T-helper 17 cell (primary cell): Measurements from ENCODE around the gene SMARCD3. TPM values are rescaled to one million over a fixed set of nuclear protein-coding genes. Genes with fewer than 3 reads are reported as not detected.

Experiments used
- ATAC-seq: fragments of 150-1000 bp; cut with Tn5 transposase; 2 replicates; pipeline ENCODE4 v1.10.0; 2021; ENCODE audit warnings: mild to moderate bottlenecking, moderate library complexity
- DNase-seq, 3 donors: peaks; one replicate each; pipeline versions ENCODE4 v3.0.0 to v3.0.0-alpha.2; 2020 to 2021
- H3K9me3 ChIP-seq: one replicate; pipeline ENCODE4 v1.7.0; 2013; ENCODE audit warnings: low read length, mild to moderate bottlenecking; ENCODE audit not compliant: control insufficient read depth, poor library complexity, severe bottlenecking
- H3K27ac Mint-ChIP-seq: one replicate; pipeline ENCODE4 v1.8.0; 2022; ENCODE audit warnings: mild to moderate bottlenecking, moderate library complexity, mixed read lengths
- H3K27me3 Mint-ChIP-seq: one replicate; pipeline ENCODE4 v1.8.0; 2022; ENCODE audit warnings: mixed read lengths
- H3K36me3 Mint-ChIP-seq: one replicate; pipeline ENCODE4 v1.8.0; 2022; ENCODE audit warnings: low read depth, mixed read lengths
- H3K4me1 Mint-ChIP-seq: one replicate; pipeline ENCODE4 v1.8.0; 2022; ENCODE audit warnings: mild to moderate bottlenecking, mixed read lengths
- H3K4me3 Mint-ChIP-seq: one replicate; pipeline ENCODE4 v1.8.0; 2022; ENCODE audit warnings: mild to moderate bottlenecking, moderate library complexity, mixed read lengths
- total RNA-seq, 4 donors: library from RNA in 2 of 4; stranded (reverse) in 2 of 4; gene quantifications; one replicate each; pipeline ENCODE4 v1.2.3 and lab custom pipeline; 2022 to 2026

SMARCD3 gene
- total RNA-seq, 2 donors from 2014 or later: 9.8 to 10.7 TPM

DNA sequence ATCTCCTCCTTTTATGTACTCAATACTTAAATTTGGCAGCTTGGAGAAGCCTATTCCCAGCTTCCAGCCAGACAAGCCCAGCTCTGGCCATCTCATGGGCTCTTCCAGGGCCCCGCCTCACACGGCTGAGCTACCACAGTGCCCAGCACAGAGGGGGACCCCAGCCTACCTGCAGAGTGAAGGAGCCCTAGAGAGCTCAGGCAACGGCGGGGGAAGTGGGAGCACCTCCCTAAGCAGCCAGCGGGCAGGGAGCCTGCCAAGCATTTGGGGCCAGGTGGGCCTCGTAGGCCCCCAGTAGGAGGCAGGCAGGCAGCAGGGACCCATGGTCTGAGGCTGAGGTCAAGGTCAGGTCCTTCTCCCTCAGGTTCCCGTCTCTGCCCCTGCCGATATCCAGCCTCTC lies 29.1 kb upstream of the SMARCD3 start:
- Mint-ChIP-seq H3K27ac (peak overlapping the region; percentile 51), H3K4me1 (peaks cover 24% of the 10 kb centered on the region), H3K4me3 (peak overlapping the region; percentile 83), H3K36me3 (peaks cover 4% of the 10 kb centered on the region), H3K27me3 (peaks cover 18% of the 10 kb centered on the region)
- no peak for ATAC-seq
- no peaks in the 10 kb centered on the region for H3K9me3 ChIP-seq
- no peak for DNase-seq

GRCh38 chr7:151276666-151277590 lies 28.4 kb upstream of the SMARCD3 start:
- Mint-ChIP-seq H3K4me3 (peak overlapping the region; percentile 85), H3K27me3 (peaks cover 18% of the 10 kb centered on the region), H3K4me1 (peaks cover 29% of the 10 kb centered on the region), H3K36me3 (peaks cover 4% of the 10 kb centered on the region), H3K27ac (peak overlapping the region; percentile 51)
- no peaks in the 10 kb centered on the region for H3K9me3 ChIP-seq
- DNase-seq (peak in 1 of 3 donors; percentile 41), ATAC-seq (peak; percentile 87)

GRCh38 chr7:151275813-151276577 lies 27.5 kb upstream of the SMARCD3 start:
- H3K4me3 Mint-ChIP-seq: peak overlapping the region; percentile 85
- peaks cover 4% of the 10 kb centered on the region for H3K36me3 Mint-ChIP-seq
- DNase-seq (no peak), ATAC-seq (no peak)
- peaks cover 29% of the 10 kb centered on the region for H3K4me1 Mint-ChIP-seq
- no peaks in the 10 kb centered on the region for H3K9me3 ChIP-seq
- H3K27ac Mint-ChIP-seq: peak overlapping the region; percentile 51
- H3K27me3 Mint-ChIP-seq: peaks cover 12% of the 10 kb centered on the region

GRCh38 chr7:151274936-151275812 lies 26.7 kb upstream of the SMARCD3 start:
- H3K4me1 Mint-ChIP-seq: peaks cover 32% of the 10 kb centered on the region
- no peak for ATAC-seq
- no peaks in the 10 kb centered on the region for H3K9me3 ChIP-seq
- H3K27ac Mint-ChIP-seq: peak overlapping the region; percentile 19
- no peak for DNase-seq
- H3K36me3 Mint-ChIP-seq: peaks cover 4% of the 10 kb centered on the region
- peak overlapping the region; percentile 85 for H3K4me3 Mint-ChIP-seq
- H3K27me3 Mint-ChIP-seq: peaks cover 4% of the 10 kb centered on the region

GRCh38 chr7:151274396-151274795 lies 25.9 kb upstream of the SMARCD3 start:
- H3K9me3 ChIP-seq: no peaks in the 10 kb centered on the region
- Mint-ChIP-seq H3K27me3 (no peaks in the 10 kb centered on the region), H3K36me3 (peaks cover 4% of the 10 kb centered on the region), H3K4me3 (peak overlapping the region; percentile 83), H3K4me1 (peaks cover 35% of the 10 kb centered on the region), H3K27ac (peak overlapping the region; percentile 19)
- DNase-seq: no peak
- ATAC-seq: no peak

GRCh38 chr7:151273651-151274390 lies 25.3 kb upstream of the SMARCD3 start:
- H3K9me3 ChIP-seq: no peaks in the 10 kb centered on the region
- peaks cover 2% of the 10 kb centered on the region for H3K36me3 Mint-ChIP-seq
- DNase-seq: no peak
- no peaks in the 10 kb centered on the region for H3K27me3 Mint-ChIP-seq
- H3K4me3 Mint-ChIP-seq: no peak overlapping the region
- no peak for ATAC-seq
- peaks cover 35% of the 10 kb centered on the region for H3K4me1 Mint-ChIP-seq
- H3K27ac Mint-ChIP-seq: no peak overlapping the region

- Mint-ChIP-seq H3K27ac (no peak overlapping the region), H3K36me3 (peaks cover 2% of the 10 kb centered on the region), H3K4me3 (no peak overlapping the region), H3K4me1 (peaks cover 32% of the 10 kb centered on the region), H3K27me3 (no peaks in the 10 kb centered on the region)
- H3K9me3 ChIP-seq: no peaks in the 10 kb centered on the region
- DNase-seq (no peak), ATAC-seq (no peak)
Observed at GRCh38 chr7:151272877-151273276, 24.4 kb upstream of the SMARCD3 start.

DNA sequence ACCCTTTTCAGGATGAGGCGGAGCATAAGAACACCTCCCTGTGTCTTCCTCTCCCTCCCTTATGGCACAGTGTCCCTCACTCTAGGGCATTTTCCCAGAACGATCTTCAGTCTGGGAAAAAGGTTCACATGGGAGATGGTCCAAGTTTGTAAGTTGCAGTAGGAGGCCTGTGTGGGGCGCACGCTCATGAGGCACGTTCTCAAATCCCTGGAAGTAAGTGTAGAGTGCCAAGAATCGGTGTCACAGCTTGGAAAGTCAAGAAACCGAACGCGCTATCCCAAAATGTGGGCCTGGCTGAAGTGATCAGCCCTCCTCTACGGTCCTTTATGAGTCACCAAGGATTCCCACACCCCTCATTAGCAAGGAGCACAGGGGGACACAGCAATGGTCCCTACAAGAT lies 23.9 kb upstream of the SMARCD3 start:
- no peaks in the 10 kb centered on the region for H3K9me3 ChIP-seq
- Mint-ChIP-seq H3K4me1 (peaks cover 32% of the 10 kb centered on the region), H3K27me3 (no peaks in the 10 kb centered on the region), H3K4me3 (no peak overlapping the region), H3K27ac (peak overlapping the region; percentile 60), H3K36me3 (peaks cover 2% of the 10 kb centered on the region)
- ATAC-seq (no peak), DNase-seq (no peak)

DNA sequence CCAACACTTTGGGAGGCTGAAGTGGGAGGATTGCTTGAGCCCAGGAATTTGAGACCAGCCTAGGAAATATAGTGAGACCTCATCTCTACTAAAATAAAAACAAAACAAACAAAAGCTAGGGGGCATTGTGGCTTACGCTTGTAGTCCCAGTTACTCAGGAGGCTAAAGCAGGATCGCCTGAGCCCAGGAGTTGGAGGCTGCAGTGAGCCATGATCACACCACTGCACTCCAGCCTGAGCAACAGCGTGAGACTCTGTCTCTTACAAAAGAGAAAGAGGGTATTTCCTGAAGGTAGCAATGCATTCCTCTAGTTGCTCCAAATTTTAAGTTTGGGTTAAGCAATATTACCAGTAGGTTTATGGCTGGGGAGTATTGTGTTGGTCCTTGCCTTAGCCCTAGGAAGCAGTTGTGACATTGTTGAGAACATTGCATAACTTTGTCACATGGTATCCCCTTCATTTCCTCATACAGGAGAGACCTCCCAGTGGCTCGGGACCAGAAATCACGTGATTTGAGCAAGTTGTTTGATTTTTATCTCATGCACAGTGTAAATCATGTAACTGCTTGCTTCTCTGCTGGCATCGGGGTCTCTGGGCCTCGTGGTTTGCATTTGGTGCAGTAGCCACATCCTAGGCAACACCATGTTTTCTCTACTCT lies 23.3 kb upstream of the SMARCD3 start:
- Mint-ChIP-seq H3K4me1 (peaks cover 32% of the 10 kb centered on the region), H3K36me3 (peaks cover 2% of the 10 kb centered on the region), H3K27me3 (no peaks in the 10 kb centered on the region), H3K4me3 (no peak overlapping the region), H3K27ac (peak overlapping the region; percentile 60)
- no peaks in the 10 kb centered on the region for H3K9me3 ChIP-seq
- DNase-seq (no peak), ATAC-seq (peak; percentile 39)

- no peak for ATAC-seq
- no peak overlapping the region for H3K4me3 Mint-ChIP-seq
- H3K27ac Mint-ChIP-seq: no peak overlapping the region
- H3K36me3 Mint-ChIP-seq: peaks cover 1% of the 10 kb centered on the region
- peaks cover 17% of the 10 kb centered on the region for H3K4me1 Mint-ChIP-seq
- no peak for DNase-seq
- H3K9me3 ChIP-seq: no peaks in the 10 kb centered on the region
- H3K27me3 Mint-ChIP-seq: peaks cover 4% of the 10 kb centered on the region
Observed at GRCh38 chr7:151269511-151269910, 21.0 kb upstream of the SMARCD3 start.

DNA sequence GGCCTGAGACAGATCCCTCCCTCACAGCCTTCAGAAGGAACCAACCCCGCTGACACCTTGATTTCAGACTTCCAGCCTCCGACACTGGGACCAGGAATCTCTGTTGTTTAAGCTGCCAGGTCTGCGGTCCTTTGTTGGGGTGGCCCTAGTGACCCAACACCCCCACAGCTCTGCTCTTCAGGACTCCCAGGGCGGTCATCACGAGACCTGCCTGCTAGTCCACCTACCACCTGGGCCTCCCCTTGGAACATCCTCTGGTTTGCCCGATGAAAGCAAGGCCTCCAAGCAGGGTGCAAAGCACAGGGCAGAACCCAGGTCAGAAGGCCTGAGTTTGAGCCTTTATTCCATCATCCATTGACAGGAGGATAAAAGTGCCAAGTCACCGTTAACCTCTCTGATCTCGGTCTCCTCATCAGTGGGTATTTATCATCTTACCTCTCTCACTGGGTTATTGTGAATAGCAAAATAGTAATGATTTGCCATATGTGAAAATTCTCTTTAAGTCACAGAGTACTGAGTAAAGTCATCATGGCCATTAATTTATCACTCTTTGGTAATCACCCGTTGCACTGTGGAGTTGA lies 16.9 kb upstream of the SMARCD3 start:
- Mint-ChIP-seq H3K36me3 (peaks cover 4% of the 10 kb centered on the region), H3K27me3 (peaks cover 29% of the 10 kb centered on the region), H3K4me1 (peaks cover 7% of the 10 kb centered on the region), H3K4me3 (no peak overlapping the region), H3K27ac (no peak overlapping the region)
- no peaks in the 10 kb centered on the region for H3K9me3 ChIP-seq
- no peak for DNase-seq
- ATAC-seq: no peak
